Omental fat pad (tissue), 4 donors: ENCODE data around the gene GPATCH2L. TPM values are rescaled to one million over a fixed set of nuclear protein-coding genes. Genes with fewer than 3 reads are reported as not detected.

Experiments used
- ATAC-seq: fragments of 150-250 bp; one replicate; pipeline ENCODE4 v1.9.1; 2016; ENCODE audit warnings: mild to moderate bottlenecking, moderate library complexity; ENCODE audit not compliant: low FRiP score
- DNase-seq: peaks from one replicate; pipeline ENCODE4 v3.0.0-alpha.2; 2019; ENCODE audit warnings: low spot score
- CTCF ChIP-seq, 3 donors: fragments of 450-650 bp; IDR thresholded peaks; one replicate each; pipeline ENCODE4 v1.5.1; 2016 to 2017; ENCODE audit warnings: antibody characterized with exemption in 3 of 3, mild to moderate bottlenecking in 3 of 3, moderate library complexity in 2 of 3
- total RNA-seq, 4 donors: library from RNA; depleted of rRNA; stranded (reverse); fragments of >200 nt; gene quantifications; one replicate each; pipeline ENCODE4 v1.1.0, GENCODE V29; 2016

The GPATCH2L gene
- total RNA-seq, 4 donors from 2014 or later: 29.1 to 66.7 (median 50.7) TPM

- ATAC-seq (no peak), DNase-seq (no peak)
- no peak for TF ChIP-seq CTCF (IDR thresholded peaks at IDR 0.05)
Measured at GRCh38 chr14:76136476-76137110, 15.1 kb upstream of the GPATCH2L start.

GRCh38 chr14:76138119-76138757, 13.5 kb upstream of the GPATCH2L start:
- DNase-seq: no peak
- no peak for ATAC-seq
- no peak for TF ChIP-seq CTCF (IDR thresholded peaks at IDR 0.05)

- no peak for TF ChIP-seq CTCF (IDR thresholded peaks at IDR 0.05)
- DNase-seq (no peak), ATAC-seq (no peak)
Measured at GRCh38 chr14:76138758-76139723, 12.7 kb upstream of the GPATCH2L start.

- no peak for TF ChIP-seq CTCF (IDR thresholded peaks at IDR 0.05)
- ATAC-seq (no peak), DNase-seq (no peak)
Measured at GRCh38 chr14:76143642-76144041, 8.1 kb upstream of the GPATCH2L start.

- no peak for DNase-seq
- ATAC-seq: no peak
- no peak for TF ChIP-seq CTCF (IDR thresholded peaks at IDR 0.05)
Measured at GRCh38 chr14:76146976-76147375, 4.7 kb upstream of the GPATCH2L start.

- ATAC-seq (no peak), DNase-seq (no peak)
- TF ChIP-seq CTCF (IDR thresholded peaks at IDR 0.05): no peak
Measured at GRCh38 chr14:76149196-76149595, 2.5 kb upstream of the GPATCH2L start.
